NB4 (cell line): ENCODE data around the gene DEPDC1B.
"Not testable (repeated sequence)": the region's sequence is repeated elsewhere in the genome, so short reads cannot be mapped to it uniquely, and the experiment has no call there.

Source experiments
- DNase-seq: peaks from one replicate; pipeline ENCODE4 v3.0.0; 2010; ENCODE audit warnings: low read depth
- H3K4me3 ChIP-seq: one replicate; pipeline ENCODE4 v1.5.1; 2011; ENCODE audit warnings: mild to moderate bottlenecking, low read depth, low read length, moderate library complexity
- MYC ChIP-seq: IDR thresholded peaks from 2 replicates; pipeline ENCODE4 v1.6.1; 2011; ENCODE audit warnings: low read depth, low read length
- POLR2A ChIP-seq: IDR thresholded peaks from 2 replicates; pipeline ENCODE4 v1.6.1; 2011; ENCODE audit warnings: mild to moderate bottlenecking; ENCODE audit not compliant: insufficient read length; ENCODE audit errors: extremely low read depth
- TF ChIP-seq, protein P1 (sequence below): IDR thresholded peaks from 2 replicates; pipeline ENCODE4 v1.6.1; 2011; ENCODE audit warnings: low read depth, low read length
- TF ChIP-seq, protein P2 (sequence below): IDR thresholded peaks from one replicate; pipeline ENCODE4 v1.5.1; 2012; ENCODE audit warnings: low read depth, low read length

The DEPDC1B gene

DNA sequence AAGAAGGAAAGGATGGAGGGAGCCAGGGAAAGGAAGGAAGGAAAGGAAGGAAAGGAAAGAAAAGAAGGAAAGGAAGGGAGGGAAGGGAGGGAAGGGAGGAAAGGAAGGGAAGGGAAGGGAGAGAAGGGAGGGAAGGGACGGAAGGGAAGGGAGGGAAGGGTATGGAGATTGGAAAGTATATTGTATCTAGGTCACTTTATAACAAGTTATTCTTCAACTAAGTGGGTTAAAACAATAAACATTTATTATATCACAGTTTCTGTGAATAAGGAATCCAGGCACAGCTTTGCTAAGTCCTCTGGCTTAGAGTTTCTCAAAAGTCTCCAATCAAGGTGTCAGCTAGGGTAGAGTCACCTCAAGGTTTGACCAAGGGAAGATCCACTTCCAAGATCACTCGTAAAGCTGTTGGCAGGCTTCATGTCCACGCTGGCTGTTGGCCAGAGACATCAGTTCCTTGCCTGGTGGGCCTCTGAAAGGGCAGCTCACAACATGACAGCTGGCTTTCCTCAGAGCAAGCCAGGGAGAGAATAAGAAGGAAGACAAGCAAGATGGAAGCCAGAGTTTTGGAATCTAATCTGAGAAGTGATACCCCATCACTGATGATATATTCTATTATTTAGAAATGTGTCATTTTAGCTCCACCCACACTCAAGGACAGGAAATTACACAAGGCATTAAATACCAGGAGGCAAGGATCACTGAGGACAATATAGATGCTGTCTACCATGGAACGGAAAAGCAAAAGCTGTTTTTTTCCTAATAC is 105.1 kb downstream of the DEPDC1B start:
- TF ChIP-seq, protein P1, sequence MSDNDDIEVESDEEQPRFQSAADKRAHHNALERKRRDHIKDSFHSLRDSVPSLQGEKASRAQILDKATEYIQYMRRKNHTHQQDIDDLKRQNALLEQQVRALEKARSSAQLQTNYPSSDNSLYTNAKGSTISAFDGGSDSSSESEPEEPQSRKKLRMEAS, result no peak
- TF ChIP-seq POLR2A, result no peak
- TF ChIP-seq, protein P2, sequence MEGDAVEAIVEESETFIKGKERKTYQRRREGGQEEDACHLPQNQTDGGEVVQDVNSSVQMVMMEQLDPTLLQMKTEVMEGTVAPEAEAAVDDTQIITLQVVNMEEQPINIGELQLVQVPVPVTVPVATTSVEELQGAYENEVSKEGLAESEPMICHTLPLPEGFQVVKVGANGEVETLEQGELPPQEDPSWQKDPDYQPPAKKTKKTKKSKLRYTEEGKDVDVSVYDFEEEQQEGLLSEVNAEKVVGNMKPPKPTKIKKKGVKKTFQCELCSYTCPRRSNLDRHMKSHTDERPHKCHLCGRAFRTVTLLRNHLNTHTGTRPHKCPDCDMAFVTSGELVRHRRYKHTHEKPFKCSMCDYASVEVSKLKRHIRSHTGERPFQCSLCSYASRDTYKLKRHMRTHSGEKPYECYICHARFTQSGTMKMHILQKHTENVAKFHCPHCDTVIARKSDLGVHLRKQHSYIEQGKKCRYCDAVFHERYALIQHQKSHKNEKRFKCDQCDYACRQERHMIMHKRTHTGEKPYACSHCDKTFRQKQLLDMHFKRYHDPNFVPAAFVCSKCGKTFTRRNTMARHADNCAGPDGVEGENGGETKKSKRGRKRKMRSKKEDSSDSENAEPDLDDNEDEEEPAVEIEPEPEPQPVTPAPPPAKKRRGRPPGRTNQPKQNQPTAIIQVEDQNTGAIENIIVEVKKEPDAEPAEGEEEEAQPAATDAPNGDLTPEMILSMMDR, result no peak
- TF ChIP-seq MYC, result no peak
- DNase-seq, result no peak

DNA sequence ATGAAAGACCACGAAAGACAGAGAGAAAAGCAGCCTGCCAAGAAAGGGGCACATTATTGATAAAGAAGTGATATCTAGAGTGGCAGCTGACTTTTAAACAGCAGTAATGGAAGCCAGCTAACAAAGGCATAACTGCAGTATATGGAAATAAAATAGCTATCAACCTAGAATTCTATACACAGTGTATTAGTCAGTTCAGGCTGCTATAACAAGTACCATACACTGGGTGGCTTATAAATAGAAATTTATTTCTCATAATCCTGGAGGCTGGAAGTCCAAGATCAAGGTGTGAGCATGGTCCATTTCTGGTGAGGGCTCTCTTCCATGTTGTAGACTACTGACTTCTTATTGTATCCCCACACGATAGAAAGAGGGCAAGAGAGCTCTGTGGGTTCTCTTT is 109.8 kb downstream of the DEPDC1B start:
- no peak for TF ChIP-seq POLR2A
- TF ChIP-seq MYC, result no peak
- TF ChIP-seq, protein P1, result no peak
- TF ChIP-seq, protein P2, result no peak
- no peak for DNase-seq
- H3K4me3 ChIP-seq, result no peak overlapping the region

More for the DNA sequence above, 105.1 kb downstream of the DEPDC1B start:
- no peak overlapping the region for H3K4me3 ChIP-seq

GRCh38 chr5:60587312-60587711 is 112.7 kb downstream of the DEPDC1B start:
- DNase-seq, H3K4me3 ChIP-seq: not testable (repeated sequence)

- no peak overlapping the region for H3K4me3 ChIP-seq
- TF ChIP-seq, protein P2, result peak; percentile 5
- no peak for TF ChIP-seq MYC
- peak; percentile 20 for DNase-seq
Observed at GRCh38 chr5:60586307-60586901, 113.6 kb downstream of the DEPDC1B start.

DNA sequence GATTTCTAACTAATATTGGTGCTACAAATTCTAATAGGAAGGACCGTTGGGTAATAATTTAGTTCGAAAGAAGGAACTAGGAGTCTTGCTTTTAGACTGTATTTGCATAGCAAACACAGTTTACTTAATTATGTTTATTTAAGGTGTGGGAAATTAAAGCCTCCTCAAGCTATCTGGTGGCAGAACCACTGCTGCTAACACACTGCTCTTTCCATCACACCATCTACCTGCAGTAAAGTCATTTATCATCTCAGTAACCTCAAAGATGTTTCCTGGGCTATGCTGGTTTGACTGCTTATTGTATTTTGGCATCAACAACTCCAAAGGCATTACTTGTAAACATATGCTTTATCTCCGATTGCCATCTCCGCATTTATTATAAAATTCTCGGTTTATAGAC is 114.3 kb downstream of the DEPDC1B start:
- DNase-seq, result no peak
- TF ChIP-seq, protein P2, result no peak
- TF ChIP-seq, protein P1, result no peak
- TF ChIP-seq MYC, result no peak
- no peak for TF ChIP-seq POLR2A
- no peak overlapping the region for H3K4me3 ChIP-seq

GRCh38 chr5:60584304-60584703 is 115.7 kb downstream of the DEPDC1B start:
- no peak overlapping the region for H3K4me3 ChIP-seq
- TF ChIP-seq, protein P1, result no peak
- no peak for TF ChIP-seq POLR2A
- TF ChIP-seq, protein P2, result no peak
- no peak for TF ChIP-seq MYC
- DNase-seq, result no peak
